K562 (cell line): Measurements from ENCODE around the gene DCAF17. TPM values are rescaled to one million over a fixed set of nuclear protein-coding genes. Genes with fewer than 3 reads are reported as not detected.

Experiments used
- BCOR ChIP-seq: fragments of 450-650 bp; IDR thresholded peaks from 2 replicates; pipeline ENCODE4 v1.6.1; 2016
- BRD9 ChIP-seq: fragments of 450-650 bp; IDR thresholded peaks from 2 replicates; pipeline ENCODE4 v1.6.1; 2018; ENCODE audit warnings: low read depth; ENCODE audit not compliant: partially characterized antibody
- CSDE1 ChIP-seq, 2 experiments: fragments of 450-650 bp; IDR thresholded peaks; 2 replicates each; pipeline ENCODE4 v1.6.1; 2016; ENCODE audit warnings: mild to moderate bottlenecking in 1 of 2
- E2F5 ChIP-seq: sonication (generic); formaldehyde crosslinking; IDR thresholded peaks from 2 replicates; pipeline ENCODE4 v1.8.0; 2022; ENCODE audit warnings: mild to moderate bottlenecking, missing genetic modification reagents
- ETV5 ChIP-seq: sonication (generic); formaldehyde crosslinking; IDR thresholded peaks from 2 replicates; pipeline ENCODE4 v1.4.0; 2020; ENCODE audit warnings: low read depth, mild to moderate bottlenecking, missing genetic modification reagents
- GTF2B ChIP-seq: IDR thresholded peaks from 2 replicates; pipeline ENCODE4 v1.6.1; 2011; ENCODE audit not compliant: insufficient read length; ENCODE audit errors: extremely low read depth
- HNRNPK ChIP-seq: fragments of 200-400 bp; formaldehyde crosslinking; IDR thresholded peaks from one replicate; pipeline ENCODE4 v1.6.1; 2018; ENCODE audit warnings: mild to moderate bottlenecking, low read depth, low read length; ENCODE audit not compliant: poor library complexity, severe bottlenecking
- ILF3 ChIP-seq: fragments of 450-650 bp; IDR thresholded peaks from 2 replicates; pipeline ENCODE4 v1.6.1; 2018; ENCODE audit warnings: antibody characterized with exemption, mild to moderate bottlenecking, moderate library complexity, borderline replicate concordance
- KDM1A ChIP-seq, 2 experiments: fragments of 450-650 bp; IDR thresholded peaks; 2 replicates each; pipeline ENCODE4 v1.6.1; 2016; ENCODE audit warnings: mild to moderate bottlenecking in 2 of 2
- MIER1 ChIP-seq: fragments of 450-650 bp; IDR thresholded peaks from 2 replicates; pipeline ENCODE4 v1.6.1; 2016; ENCODE audit warnings: antibody characterized with exemption, mild to moderate bottlenecking, low read depth
- OTX1 ChIP-seq: fragments of 450-650 bp; formaldehyde crosslinking; IDR thresholded peaks from 2 replicates; pipeline ENCODE4 v1.4.0; 2022; ENCODE audit warnings: mild to moderate bottlenecking
- PTTG1 ChIP-seq: fragments of 450-650 bp; IDR thresholded peaks from 2 replicates; pipeline ENCODE4 v1.6.1; 2016; ENCODE audit warnings: low read depth, mild to moderate bottlenecking, missing genetic modification characterization, missing compliant biosample characterization
- RBM14 ChIP-seq: fragments of 200-400 bp; formaldehyde crosslinking; IDR thresholded peaks from 2 replicates; pipeline ENCODE4 v1.6.1; 2018; ENCODE audit warnings: low read depth, mild to moderate bottlenecking, low read length, moderate library complexity, borderline replicate concordance; ENCODE audit not compliant: insufficient read depth
- SLC30A9 ChIP-seq: fragments of 250-450 bp; sonication (Bioruptor Pico); IDR thresholded peaks from 2 replicates; pipeline ENCODE4 v1.8.0; 2022; ENCODE audit warnings: mild to moderate bottlenecking, moderate library complexity
- TCFL5 ChIP-seq: fragments of 250-450 bp; sonication (Bioruptor Pico); conservative IDR thresholded peaks from 2 replicates; pipeline ENCODE4 v1.6.1; 2021; ENCODE audit warnings: mild to moderate bottlenecking, moderate library complexity, matching md5 sums
- TSC22D4 ChIP-seq: fragments of 450-650 bp; IDR thresholded peaks from 2 replicates; pipeline ENCODE4 v1.6.1; 2016; ENCODE audit warnings: missing genetic modification characterization, missing biosample characterization, control low read depth
- U2AF1 ChIP-seq: fragments of 200-400 bp; formaldehyde crosslinking; optimal IDR thresholded peaks from 2 replicates; pipeline ENCODE3; 2017; ENCODE audit warnings: mild to moderate bottlenecking, low read depth, low read length, moderate library complexity
- ZEB2 ChIP-seq: fragments of 450-650 bp; IDR thresholded peaks from 2 replicates; pipeline ENCODE4 v1.6.1; 2016
- ZNF12 ChIP-seq: sonication (generic); formaldehyde crosslinking; IDR thresholded peaks from 2 replicates; pipeline ENCODE4 v1.4.0; 2020; ENCODE audit warnings: mild to moderate bottlenecking, missing genetic modification reagents
- ZNF121 ChIP-seq: sonication (generic); formaldehyde crosslinking; conservative IDR thresholded peaks from 2 replicates; pipeline ENCODE4 v1.8.0; 2022; ENCODE audit warnings: missing genetic modification reagents
- ZNF212 ChIP-seq: fragments of 450-650 bp; formaldehyde crosslinking; IDR thresholded peaks from 2 replicates; pipeline ENCODE4 v1.4.0; 2020; ENCODE audit warnings: mild to moderate bottlenecking
- ZNF41 ChIP-seq: fragments of 250-450 bp; sonication (Bioruptor Pico); conservative IDR thresholded peaks from 2 replicates; pipeline ENCODE4 v1.4.0; 2020; ENCODE audit warnings: mild to moderate bottlenecking
- ZNF764 ChIP-seq: fragments of 250-450 bp; sonication (Bioruptor Pico); IDR thresholded peaks from 2 replicates; pipeline ENCODE4 v1.4.0; 2020; ENCODE audit warnings: low read depth, mild to moderate bottlenecking, moderate library complexity
- polyA plus RNA-seq, 8 experiments: library from polyadenylated mRNA; depleted of rRNA in 4 of 8; stranded (reverse) in 5 of 8; unstranded in 3 of 8; fragments of >200 nt; fragmentation: Nextera tagmentation in 2 of 8; fragmentation: Illumina TruSeq in 1 of 8; extraction: Ambion mirVana in 2 of 8; extraction: Trizol in 1 of 8; gene quantifications; 2 replicates each; pipeline versions ENCODE4 v1.2.1 to v1.2.3, GENCODE V29; 2011 to 2014; ENCODE audit warnings: inconsistent platforms in 1 of 8, missing spikeins in 1 of 8
- total RNA-seq, 7 experiments: library from RNA; depleted of rRNA in 6 of 7; stranded (reverse); fragments of >200 nt in 6 of 7; fragmentation: Illumina TruSeq in 2 of 7; extraction: Trizol in 2 of 7; gene quantifications; 2 replicates each; pipeline versions ENCODE4 v1.2.1 to v1.2.3, GENCODE V29; 2011 to 2021; ENCODE audit warnings: low replicate concordance in 1 of 7
- TF ChIP-seq, protein P1 (sequence below): fragments of 250-450 bp; sonication (Bioruptor Pico); IDR thresholded peaks from 2 replicates; pipeline ENCODE4 v1.9.0; 2021; ENCODE audit warnings: mild to moderate bottlenecking, inconsistent platforms
- TF ChIP-seq, protein P2 (sequence below): fragments of 250-450 bp; sonication (Bioruptor Pico); IDR thresholded peaks from 2 replicates; pipeline ENCODE4 v1.4.0; 2020; ENCODE audit warnings: mild to moderate bottlenecking, moderate library complexity, borderline replicate concordance

Gene DCAF17
- total and polyA plus RNA-seq, 9 of the 15 experiments (the other 6 are each of a cell fraction or from before 2014, with no cell fraction given), result 10.0 to 38.5 (median 27.1) TPM

DNA sequence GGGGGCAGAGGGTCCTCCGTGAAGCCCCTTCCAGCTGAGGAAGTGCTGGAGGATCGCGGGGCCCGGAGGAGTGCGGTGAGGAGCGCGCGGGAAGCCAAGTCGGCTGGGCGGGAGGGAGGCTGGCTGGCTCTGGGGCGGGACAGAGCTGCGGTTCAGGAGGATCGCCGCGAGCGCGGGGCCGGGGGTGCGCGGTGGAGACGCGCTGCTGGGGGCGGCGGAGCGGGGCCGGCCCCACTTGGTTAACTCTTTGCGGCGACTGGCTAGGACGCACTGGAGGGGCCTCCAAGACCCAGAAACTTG is 88.7 kb downstream of the DCAF17 start (continued):
- TF ChIP-seq E2F5 (CRISPR knock-in tag) (no peak; the same call in 1 of the 2 replicates), SLC30A9 (CRISPR knock-in tag) (no peak), BCOR (0 out of 2 replicates have a peak, but pooled peaks have one; percentile 2), ETV5 (CRISPR knock-in tag) (0 out of 2 replicates have a peak, but pooled peaks have one; percentile 28), TSC22D4 (tag) (no peak), RBM14 (0 out of 2 replicates have a peak, but pooled peaks have one; percentile 22), GTF2B (no peak), HNRNPK (no peak), ZNF764 (no peak), ZNF12 (CRISPR knock-in tag) (no peak), TCFL5 (no peak), U2AF1 (peak; percentile 27), ZNF41 (CRISPR knock-in tag) (no peak), CSDE1 (IDR thresholded peaks at IDR 0.05) (no peak), OTX1 (CRISPR knock-in tag) (no peak), BRD9 (no peak), PTTG1 (tag) (no peak), ZNF121 (CRISPR knock-in tag) (no peak), ILF3 (no peak), MIER1 (no peak), ZEB2 (no peak), ZNF212 (CRISPR knock-in tag) (no peak), KDM1A (IDR thresholded peaks at IDR 0.05) (no peak)
- TF ChIP-seq, protein P1, sequence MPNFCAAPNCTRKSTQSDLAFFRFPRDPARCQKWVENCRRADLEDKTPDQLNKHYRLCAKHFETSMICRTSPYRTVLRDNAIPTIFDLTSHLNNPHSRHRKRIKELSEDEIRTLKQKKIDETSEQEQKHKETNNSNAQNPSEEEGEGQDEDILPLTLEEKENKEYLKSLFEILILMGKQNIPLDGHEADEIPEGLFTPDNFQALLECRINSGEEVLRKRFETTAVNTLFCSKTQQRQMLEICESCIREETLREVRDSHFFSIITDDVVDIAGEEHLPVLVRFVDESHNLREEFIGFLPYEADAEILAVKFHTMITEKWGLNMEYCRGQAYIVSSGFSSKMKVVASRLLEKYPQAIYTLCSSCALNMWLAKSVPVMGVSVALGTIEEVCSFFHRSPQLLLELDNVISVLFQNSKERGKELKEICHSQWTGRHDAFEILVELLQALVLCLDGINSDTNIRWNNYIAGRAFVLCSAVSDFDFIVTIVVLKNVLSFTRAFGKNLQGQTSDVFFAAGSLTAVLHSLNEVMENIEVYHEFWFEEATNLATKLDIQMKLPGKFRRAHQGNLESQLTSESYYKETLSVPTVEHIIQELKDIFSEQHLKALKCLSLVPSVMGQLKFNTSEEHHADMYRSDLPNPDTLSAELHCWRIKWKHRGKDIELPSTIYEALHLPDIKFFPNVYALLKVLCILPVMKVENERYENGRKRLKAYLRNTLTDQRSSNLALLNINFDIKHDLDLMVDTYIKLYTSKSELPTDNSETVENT (CRISPR knock-in tag), result no peak
- TF ChIP-seq, protein P2, sequence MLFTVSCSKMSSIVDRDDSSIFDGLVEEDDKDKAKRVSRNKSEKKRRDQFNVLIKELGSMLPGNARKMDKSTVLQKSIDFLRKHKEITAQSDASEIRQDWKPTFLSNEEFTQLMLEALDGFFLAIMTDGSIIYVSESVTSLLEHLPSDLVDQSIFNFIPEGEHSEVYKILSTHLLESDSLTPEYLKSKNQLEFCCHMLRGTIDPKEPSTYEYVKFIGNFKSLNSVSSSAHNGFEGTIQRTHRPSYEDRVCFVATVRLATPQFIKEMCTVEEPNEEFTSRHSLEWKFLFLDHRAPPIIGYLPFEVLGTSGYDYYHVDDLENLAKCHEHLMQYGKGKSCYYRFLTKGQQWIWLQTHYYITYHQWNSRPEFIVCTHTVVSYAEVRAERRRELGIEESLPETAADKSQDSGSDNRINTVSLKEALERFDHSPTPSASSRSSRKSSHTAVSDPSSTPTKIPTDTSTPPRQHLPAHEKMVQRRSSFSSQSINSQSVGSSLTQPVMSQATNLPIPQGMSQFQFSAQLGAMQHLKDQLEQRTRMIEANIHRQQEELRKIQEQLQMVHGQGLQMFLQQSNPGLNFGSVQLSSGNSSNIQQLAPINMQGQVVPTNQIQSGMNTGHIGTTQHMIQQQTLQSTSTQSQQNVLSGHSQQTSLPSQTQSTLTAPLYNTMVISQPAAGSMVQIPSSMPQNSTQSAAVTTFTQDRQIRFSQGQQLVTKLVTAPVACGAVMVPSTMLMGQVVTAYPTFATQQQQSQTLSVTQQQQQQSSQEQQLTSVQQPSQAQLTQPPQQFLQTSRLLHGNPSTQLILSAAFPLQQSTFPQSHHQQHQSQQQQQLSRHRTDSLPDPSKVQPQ (CRISPR knock-in tag), result no peak
